K562 (cell line): ENCODE measurements around the gene SLX9.

Experiments
- EP300 ChIP-seq: IDR thresholded peaks from 2 replicates; pipeline ENCODE4 v1.6.1; 2012; ENCODE audit warnings: low read length, improper control_type of control experiment
- FOXJ3 ChIP-seq: sonication (generic); formaldehyde crosslinking; IDR thresholded peaks from 2 replicates; pipeline ENCODE4 v1.4.0; 2020; ENCODE audit warnings: mild to moderate bottlenecking, missing genetic modification reagents
- HDAC6 ChIP-seq: IDR thresholded peaks from 2 replicates; pipeline ENCODE4 v1.6.1; 2012; ENCODE audit warnings: low read depth, mild to moderate bottlenecking, control low read depth, inconsistent platforms, low read length, moderate library complexity
- IRF9 ChIP-seq: fragments of 450-650 bp; IDR thresholded peaks from 2 replicates; pipeline ENCODE4 v1.6.1; 2016; ENCODE audit warnings: missing biosample characterization, missing genetic modification characterization
- RFX5 ChIP-seq: IDR thresholded peaks from 2 replicates; pipeline ENCODE4 v1.6.1; 2011; ENCODE audit warnings: low read depth, mild to moderate bottlenecking, improper control_type of control experiment, low read length
- USF2 ChIP-seq: sonication (generic); formaldehyde crosslinking; IDR thresholded peaks from 2 replicates; pipeline ENCODE4 v1.5.0; 2020; ENCODE audit warnings: missing genetic modification reagents
- ZBTB5 ChIP-seq: fragments of 450-650 bp; IDR thresholded peaks from 2 replicates; pipeline ENCODE4 v1.6.1; 2017; ENCODE audit warnings: antibody characterized with exemption
- ZKSCAN8 ChIP-seq: fragments of 200-800 bp; sonication (Bioruptor generic); IDR thresholded peaks from 2 replicates; pipeline ENCODE4 v1.6.1; 2016; ENCODE audit warnings: missing genetic modification characterization, missing compliant biosample characterization
- ZNF280A ChIP-seq: fragments of 450-650 bp; IDR thresholded peaks from 2 replicates; pipeline ENCODE4 v1.6.1; 2018; ENCODE audit warnings: mild to moderate bottlenecking, low read depth; ENCODE audit not compliant: partially characterized antibody

- TF ChIP-seq FOXJ3 (CRISPR knock-in tag), result no peak
- no peak for TF ChIP-seq RFX5
- TF ChIP-seq HDAC6, result no peak
- no peak for TF ChIP-seq IRF9
- TF ChIP-seq USF2 (CRISPR knock-in tag), result no peak
- TF ChIP-seq EP300, result no peak
- TF ChIP-seq ZNF280A, result no peak
- TF ChIP-seq ZKSCAN8 (CRISPR knock-in tag), result no peak
- TF ChIP-seq ZBTB5, result no peak
Observed at GRCh38 chr21:44977616-44978340, 37.9 kb downstream of the SLX9 start.
